HG03060 (cell line): ENCODE measurements around the gene RPL22.
"Not testable (repeated sequence)": the region's sequence is repeated elsewhere in the genome, so short reads cannot be mapped to it uniquely, and the experiment has no call there.

ENCODE experiments used
- ATAC-seq: cut with Tn5 transposase; IDR thresholded peaks from one replicate; pipeline ENCODE4 v1.9.1; 2021; ENCODE audit warnings: low read depth, moderate number of reproducible peaks; ENCODE audit not compliant: unreplicated experiment

The RPL22 gene

DNA sequence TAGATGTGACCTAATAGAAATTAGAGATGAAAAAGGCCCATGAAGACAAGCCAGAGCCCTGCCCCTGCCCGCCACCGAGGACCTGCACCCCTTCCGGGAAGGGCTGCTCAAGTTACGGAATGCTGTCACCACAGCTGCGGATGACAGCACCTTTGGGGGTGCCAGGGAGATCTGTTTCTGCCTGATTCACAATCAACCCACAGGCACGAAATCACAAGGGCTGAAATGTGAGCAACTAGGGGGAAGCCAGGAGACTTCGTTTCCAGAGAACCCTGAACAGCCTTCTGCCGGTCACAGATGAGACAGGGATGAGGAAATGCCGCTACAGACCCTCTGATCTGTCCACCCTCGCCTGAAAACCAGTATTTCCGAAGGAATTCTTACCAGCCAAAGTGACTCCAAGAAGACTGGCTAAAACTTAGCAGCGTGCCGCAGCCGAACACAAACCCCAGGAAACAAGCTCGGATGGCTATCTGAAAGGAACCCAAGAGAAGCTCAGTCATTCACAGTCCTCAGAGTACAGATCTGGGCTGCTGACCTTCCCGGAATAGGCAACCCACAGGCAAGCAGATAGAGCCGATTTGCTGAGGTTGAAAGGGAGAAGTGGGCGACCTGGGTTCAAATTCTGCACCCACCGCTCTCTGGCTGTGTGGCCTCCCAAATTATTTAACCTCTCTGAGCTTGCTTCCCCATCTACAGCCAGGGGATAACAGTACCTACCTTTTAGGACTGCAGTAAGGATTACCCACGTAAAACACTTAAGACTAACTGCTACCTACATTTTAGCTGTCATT is 35.3 kb upstream of the RPL22 start:
- no peak for ATAC-seq

DNA sequence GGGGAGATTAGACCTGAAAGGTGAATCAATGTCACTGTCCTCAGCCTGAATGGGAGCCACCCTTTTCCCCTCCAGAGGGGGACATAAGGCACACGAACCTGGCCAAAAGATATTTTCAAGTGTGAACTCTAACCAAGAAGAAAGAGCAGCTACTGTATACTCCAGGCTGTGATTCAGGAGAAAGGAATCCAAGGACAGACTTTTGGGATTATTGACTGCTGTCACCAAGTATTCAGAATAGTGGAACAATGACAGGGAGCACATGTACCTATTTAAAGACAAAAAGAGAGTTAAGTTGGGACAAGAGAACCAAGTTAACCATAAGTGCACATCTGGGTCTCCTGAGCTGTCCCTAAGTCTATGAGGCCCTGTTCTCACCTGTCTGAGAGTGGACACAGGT is 34.0 kb upstream of the RPL22 start:
- no peak for ATAC-seq

DNA sequence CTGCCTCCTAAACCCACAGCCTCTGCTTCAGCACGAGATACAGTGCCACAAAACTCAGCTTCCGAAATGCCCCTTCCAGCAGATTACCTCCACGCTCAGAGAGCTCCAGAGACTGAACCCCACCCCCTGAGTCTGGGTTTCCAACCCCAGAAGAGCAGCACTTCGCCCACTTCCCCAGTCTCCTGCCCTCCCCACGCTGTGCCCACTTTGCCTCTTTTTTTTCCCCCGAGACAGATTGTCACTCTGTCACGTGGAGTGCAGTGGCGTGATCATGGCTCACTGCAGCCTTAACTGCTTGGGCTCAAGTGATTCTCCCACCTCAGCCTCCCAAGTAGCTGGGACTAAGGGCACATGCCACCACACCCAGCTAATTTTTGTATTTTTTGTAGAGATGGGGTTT is 26.3 kb upstream of the RPL22 start:
- no peak for ATAC-seq

- ATAC-seq, result no peak
Measured at GRCh38 chr1:6224718-6225117, 25.3 kb upstream of the RPL22 start.

DNA sequence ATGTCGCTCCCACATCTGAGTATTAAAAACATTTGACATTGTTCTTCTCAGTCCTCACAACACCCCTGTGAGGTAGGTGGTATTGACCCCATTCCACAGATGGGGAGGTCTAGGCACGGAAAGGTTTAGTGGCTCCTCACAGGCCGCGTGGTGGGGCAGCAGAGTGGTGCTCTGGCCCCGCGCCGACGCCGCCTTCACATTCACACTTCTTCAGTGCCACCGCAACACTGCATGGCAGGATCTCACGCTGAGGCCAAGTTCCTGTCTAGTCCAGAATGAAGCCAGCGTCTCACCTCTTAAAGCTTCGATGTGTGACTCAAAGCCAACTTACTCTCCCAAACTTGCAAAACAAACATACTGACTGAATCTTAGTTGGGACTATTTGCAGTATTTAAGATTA is 24.2 kb upstream of the RPL22 start:
- no peak for ATAC-seq

- ATAC-seq, result no peak
Measured at GRCh38 chr1:6222636-6223035, 23.2 kb upstream of the RPL22 start.

- ATAC-seq, result no peak
Measured at GRCh38 chr1:6221210-6221784, 21.9 kb upstream of the RPL22 start.

DNA sequence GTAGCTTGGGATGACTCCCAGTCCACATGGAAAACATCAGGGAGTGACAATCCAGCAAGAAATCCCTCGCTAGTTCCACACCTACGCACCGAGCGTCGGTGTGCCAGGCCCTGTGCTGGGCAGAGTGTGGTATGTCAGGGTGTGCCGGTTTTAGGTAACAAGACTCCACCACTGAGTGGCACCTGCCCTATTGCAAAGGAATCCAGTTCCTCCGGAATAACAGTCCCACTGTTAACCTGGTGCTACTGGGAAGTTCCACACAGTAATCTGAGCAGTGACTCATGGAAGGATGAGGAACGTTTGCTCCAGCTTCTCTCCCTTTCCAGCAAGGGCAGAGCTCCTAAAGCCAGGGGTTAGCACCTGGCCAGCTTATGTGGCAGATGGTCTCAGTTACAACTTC is 20.8 kb upstream of the RPL22 start:
- no peak for ATAC-seq

DNA sequence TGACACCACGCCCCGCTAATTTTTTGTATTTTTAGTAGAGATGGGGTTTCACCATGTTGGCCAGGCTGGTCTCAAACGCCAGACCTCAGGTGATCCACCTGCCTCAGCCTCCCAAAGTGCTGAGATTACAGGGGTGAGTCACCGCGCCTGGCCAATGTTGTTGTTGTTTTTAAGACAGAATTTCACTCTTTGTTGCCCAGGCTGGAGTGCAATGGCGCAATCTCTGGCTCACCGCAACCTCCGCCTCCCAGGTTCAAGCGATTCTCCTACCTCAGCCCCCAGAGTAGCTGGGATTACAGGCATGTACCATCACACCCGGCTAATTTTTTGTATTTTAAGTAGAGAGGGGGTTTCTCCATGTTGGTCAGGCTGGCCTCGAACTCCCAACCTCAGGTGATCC is 20.2 kb upstream of the RPL22 start:
- not testable (repeated sequence) for ATAC-seq

- no peak for ATAC-seq
Measured at GRCh38 chr1:6218375-6219164, 19.2 kb upstream of the RPL22 start.

- no peak for ATAC-seq
Measured at GRCh38 chr1:6212193-6212959, 13.0 kb upstream of the RPL22 start.

DNA sequence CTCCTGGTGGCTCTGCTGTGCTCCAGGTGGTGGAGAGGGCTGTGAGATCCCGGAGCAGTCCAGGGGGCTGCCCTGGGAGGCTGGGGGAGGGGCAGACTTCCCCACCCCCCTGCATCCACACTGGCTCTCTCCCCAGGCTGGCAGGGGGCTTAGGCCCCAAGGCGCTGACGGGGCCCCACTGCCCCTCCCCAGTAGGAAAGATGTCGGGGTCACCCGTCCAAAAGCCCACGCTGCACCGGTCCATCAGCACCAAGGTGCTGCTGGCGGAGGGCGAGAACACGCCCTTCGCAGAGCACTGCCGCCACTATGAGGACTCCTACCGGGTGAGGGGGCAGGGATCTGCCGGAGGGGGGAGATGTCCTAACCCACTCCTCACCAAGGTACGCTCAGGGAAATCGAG is 12.3 kb upstream of the RPL22 start:
- no peak for ATAC-seq

- ATAC-seq, result no peak
Measured at GRCh38 chr1:6210591-6211355, 11.4 kb upstream of the RPL22 start.

DNA sequence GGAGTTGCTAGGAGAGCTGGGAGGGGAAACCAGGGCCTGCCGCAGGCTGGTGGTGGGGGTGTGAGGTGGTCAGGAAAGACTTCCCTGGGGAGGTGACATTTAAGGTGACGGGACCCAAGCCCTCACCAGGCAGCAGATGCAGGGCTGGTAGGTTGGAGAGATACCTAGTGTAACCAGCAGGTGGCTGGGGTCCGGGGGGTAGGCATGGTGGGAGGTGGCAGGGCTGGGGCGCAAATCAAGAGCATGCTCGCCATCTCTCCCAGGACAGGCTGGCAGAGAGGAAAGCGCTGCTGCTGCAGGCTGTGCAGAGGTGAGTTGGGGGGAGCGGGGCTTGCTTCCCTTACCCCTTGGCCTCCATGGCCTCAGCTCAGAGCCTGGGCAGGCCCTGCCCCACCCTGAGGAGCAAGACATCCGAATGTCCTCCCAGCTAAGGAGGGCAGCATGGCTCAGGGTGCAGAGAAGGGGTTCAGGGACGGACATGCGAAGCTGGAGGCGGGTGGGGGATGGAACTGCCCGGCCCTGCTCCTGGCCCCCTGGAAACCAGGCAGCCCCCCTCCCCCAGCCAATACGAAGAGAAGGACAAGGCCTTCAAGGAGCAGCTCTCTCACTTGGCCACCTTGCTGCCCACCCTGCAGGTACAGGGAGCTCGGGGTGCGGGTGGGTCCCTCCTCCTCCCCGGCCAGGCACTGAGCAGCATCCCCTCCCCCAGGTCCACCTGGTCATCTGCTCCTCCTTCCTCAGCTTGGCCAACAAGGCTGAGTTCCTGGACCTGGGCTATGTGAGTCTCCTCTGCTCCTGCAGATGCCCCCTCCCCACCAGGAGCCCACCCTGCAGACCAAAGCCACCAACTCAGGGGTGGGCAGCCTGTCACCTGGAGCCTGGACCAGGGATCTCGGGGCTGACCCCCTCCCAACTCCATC is 10.5 kb upstream of the RPL22 start:
- no peak for ATAC-seq

GRCh38 chr1:6208723-6209660 is 9.6 kb upstream of the RPL22 start:
- ATAC-seq, result no peak

- no peak for ATAC-seq
Measured at GRCh38 chr1:6207921-6208320, 8.5 kb upstream of the RPL22 start.

DNA sequence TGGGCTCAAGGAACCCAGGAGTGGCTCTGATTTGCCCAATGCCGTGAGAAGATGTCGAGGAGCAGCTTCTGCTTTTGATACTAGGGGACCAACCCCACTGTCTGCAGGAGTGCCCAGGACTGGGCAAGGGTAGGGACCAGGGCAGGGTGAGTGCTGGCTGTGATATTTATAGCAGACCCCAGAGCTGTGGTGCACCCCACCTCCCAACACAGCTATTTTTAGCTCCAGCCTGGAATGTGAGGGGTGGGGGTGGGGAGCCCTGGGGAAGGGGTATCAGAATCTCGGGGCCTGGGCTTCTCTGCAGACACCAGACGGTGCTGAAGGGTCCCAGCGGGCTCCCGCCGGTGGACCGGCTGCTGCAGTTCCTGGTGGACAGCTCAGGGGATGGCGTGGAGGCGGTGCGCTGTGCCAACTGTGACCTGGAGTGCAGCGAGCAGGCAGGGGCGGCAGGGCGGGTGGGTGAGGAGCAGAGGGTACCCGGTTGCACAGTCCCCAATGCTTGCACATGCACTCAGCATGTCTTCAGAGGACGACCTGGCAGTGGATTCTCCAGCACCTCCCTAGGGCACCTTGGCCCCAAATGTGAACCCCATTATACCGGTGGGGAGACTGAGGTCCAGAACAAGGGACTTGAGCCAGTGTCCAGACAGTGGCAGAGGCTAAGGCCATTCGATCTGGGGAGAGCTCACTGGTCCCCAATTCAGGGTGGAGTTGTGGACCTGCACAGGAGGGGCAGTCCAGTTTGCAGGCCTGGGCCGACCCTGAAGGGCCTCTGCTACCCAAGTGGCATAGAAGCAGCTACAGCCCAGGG is 7.9 kb upstream of the RPL22 start:
- no peak for ATAC-seq
